Measurements from ENCODE around the gene DPYD.

Gene DPYD

GRCh38 chr1:97743129-97743528 is 177.7 kb downstream of the DPYD start:
- TF ChIP-seq, protein P1, sequence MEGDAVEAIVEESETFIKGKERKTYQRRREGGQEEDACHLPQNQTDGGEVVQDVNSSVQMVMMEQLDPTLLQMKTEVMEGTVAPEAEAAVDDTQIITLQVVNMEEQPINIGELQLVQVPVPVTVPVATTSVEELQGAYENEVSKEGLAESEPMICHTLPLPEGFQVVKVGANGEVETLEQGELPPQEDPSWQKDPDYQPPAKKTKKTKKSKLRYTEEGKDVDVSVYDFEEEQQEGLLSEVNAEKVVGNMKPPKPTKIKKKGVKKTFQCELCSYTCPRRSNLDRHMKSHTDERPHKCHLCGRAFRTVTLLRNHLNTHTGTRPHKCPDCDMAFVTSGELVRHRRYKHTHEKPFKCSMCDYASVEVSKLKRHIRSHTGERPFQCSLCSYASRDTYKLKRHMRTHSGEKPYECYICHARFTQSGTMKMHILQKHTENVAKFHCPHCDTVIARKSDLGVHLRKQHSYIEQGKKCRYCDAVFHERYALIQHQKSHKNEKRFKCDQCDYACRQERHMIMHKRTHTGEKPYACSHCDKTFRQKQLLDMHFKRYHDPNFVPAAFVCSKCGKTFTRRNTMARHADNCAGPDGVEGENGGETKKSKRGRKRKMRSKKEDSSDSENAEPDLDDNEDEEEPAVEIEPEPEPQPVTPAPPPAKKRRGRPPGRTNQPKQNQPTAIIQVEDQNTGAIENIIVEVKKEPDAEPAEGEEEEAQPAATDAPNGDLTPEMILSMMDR (IDR thresholded peaks at IDR 0.05; ENCODE audit: low read depth, low read length, missing control alignments), result no peak
- H3K4me3 ChIP-seq (replicated peaks; ENCODE audit: low read depth, low read length), result no peak overlapping the region
- DNase-seq (ENCODE audit: extremely low read depth, low read depth), result no peak

- H3K4me3 ChIP-seq (replicated peaks; ENCODE audit: low read depth, low read length), result no peak overlapping the region
- no peak for DNase-seq (ENCODE audit: extremely low read depth, low read depth)
- TF ChIP-seq, protein P1 (IDR thresholded peaks at IDR 0.05; ENCODE audit: low read depth, low read length, missing control alignments), result no peak
Observed at GRCh38 chr1:97740891-97741290, 179.9 kb downstream of the DPYD start.

DNA sequence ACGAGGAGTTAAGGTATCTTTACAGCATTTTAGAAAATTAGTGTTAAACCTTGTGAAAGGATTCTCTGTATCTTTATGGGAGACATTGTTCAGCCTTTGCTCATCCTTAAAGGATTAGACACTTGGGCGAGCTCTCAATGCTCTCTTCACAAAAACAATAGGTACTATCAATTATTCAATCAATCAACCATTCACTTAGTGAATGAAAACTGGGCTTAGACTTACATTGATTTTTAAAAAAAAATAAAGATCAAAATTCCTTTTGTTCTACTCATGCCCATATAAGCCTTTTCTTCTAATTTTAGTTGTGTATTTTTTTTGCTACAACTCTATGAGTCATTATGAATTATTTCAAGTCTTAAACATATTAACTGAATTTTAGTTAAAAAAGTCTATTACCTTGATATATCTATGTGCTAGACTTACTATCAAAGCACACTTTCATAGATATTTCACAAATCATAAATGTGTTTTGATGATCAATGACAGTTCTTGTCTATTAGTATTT is 181.2 kb downstream of the DPYD start:
- no peak for DNase-seq (ENCODE audit: extremely low read depth, low read depth)
- TF ChIP-seq, protein P1 (IDR thresholded peaks at IDR 0.05; ENCODE audit: low read depth, low read length, missing control alignments), result no peak

DNA sequence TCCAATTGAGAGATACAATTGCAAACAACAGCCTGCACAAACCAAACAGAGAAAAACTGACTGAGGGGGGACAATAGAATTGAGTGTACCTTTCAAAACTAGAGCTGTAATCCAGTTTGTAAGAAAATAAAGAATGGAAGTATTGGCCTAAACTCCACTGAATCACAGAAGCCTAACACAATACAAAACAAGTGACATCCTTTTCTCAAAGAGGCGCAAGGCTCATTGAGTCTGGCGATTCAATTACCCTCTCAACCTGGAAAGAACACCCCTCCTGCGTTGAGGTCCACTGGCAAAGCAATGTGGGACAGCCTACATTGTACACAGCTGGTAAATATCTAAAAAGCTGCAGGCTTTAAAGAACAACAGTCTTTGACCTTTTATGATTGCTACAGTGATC is 182.6 kb downstream of the DPYD start:
- H3K4me3 ChIP-seq (replicated peaks; ENCODE audit: low read depth, low read length), result no peak overlapping the region
- TF ChIP-seq, protein P1 (IDR thresholded peaks at IDR 0.05; ENCODE audit: low read depth, low read length, missing control alignments), result no peak
- no peak for DNase-seq (ENCODE audit: extremely low read depth, low read depth)

More for the DNA sequence above, 181.2 kb downstream of the DPYD start:
- no peak overlapping the region for H3K4me3 ChIP-seq (replicated peaks; ENCODE audit: low read depth, low read length)

DNA sequence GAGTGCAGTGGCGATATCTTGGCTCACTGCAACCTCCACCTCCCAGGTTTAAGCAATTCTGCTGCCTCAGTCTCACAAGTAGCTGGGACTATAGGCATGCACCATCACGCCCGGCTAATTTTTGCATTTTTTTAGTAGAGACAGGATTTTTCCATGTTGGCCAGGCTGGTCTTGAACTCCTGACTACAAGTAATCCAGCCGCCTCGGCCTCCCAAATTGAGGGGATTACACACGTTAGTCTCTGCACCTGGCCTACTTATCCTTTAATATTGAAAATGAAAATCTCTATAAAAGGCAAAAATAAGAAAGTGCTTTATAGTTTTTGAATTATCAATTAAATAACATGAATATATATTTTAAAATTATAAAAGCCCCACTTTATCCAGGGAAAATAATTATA is 190.6 kb downstream of the DPYD start:
- H3K4me3 ChIP-seq (replicated peaks; ENCODE audit: low read depth, low read length), result no peak overlapping the region
- DNase-seq (ENCODE audit: extremely low read depth, low read depth), result no peak
- TF ChIP-seq, protein P1 (IDR thresholded peaks at IDR 0.05; ENCODE audit: low read depth, low read length, missing control alignments), result no peak

- H3K4me3 ChIP-seq (replicated peaks; ENCODE audit: low read depth, low read length), result no peak overlapping the region
- TF ChIP-seq, protein P1 (IDR thresholded peaks at IDR 0.05; ENCODE audit: low read depth, low read length, missing control alignments), result no peak
- DNase-seq (ENCODE audit: extremely low read depth, low read depth), result no peak
Observed at GRCh38 chr1:97728436-97728835, 192.4 kb downstream of the DPYD start.

GRCh38 chr1:97727029-97727428 is 193.8 kb downstream of the DPYD start:
- no peak for DNase-seq (ENCODE audit: extremely low read depth, low read depth)
- TF ChIP-seq, protein P1 (IDR thresholded peaks at IDR 0.05; ENCODE audit: low read depth, low read length, missing control alignments), result no peak
- no peak overlapping the region for H3K4me3 ChIP-seq (replicated peaks; ENCODE audit: low read depth, low read length)

All from HFF-Myc (cell line).